GM18505 (cell line): ENCODE data around the gene ITGAD.

ENCODE experiments used
- ATAC-seq: cut with Tn5 transposase; IDR thresholded peaks from one replicate; pipeline ENCODE4 v1.9.1; 2021; ENCODE audit not compliant: unreplicated experiment
- POLR2A ChIP-seq: IDR thresholded peaks from 4 replicates; pipeline ENCODE4 v1.6.1; 2011; ENCODE audit warnings: borderline replicate concordance; ENCODE audit not compliant: insufficient read depth, insufficient read length; ENCODE audit errors: extremely low read depth

The ITGAD gene

GRCh38 chr16:31470615-31471014 is 77.5 kb downstream of the ITGAD start:
- ATAC-seq = no peak
- TF ChIP-seq POLR2A = no peak

- TF ChIP-seq POLR2A = no peak
- no peak for ATAC-seq
Observed at GRCh38 chr16:31471241-31471874, 78.2 kb downstream of the ITGAD start.

- no peak for TF ChIP-seq POLR2A
- ATAC-seq = no peak
Observed at GRCh38 chr16:31471875-31472708, 79.0 kb downstream of the ITGAD start, which contains the start of gene TGFB1I1. TSS of gene TGFB1I1 (plus strand) at chr16:31472152. CDS start at chr16:31472189, 37 bp downstream.

GRCh38 chr16:31472709-31473203 is 79.6 kb downstream of the ITGAD start:
- peak; percentile 56 for ATAC-seq
- TF ChIP-seq POLR2A = no peak

- no peak for TF ChIP-seq POLR2A
- no peak for ATAC-seq
Observed at GRCh38 chr16:31473264-31473984, 80.3 kb downstream of the ITGAD start.

GRCh38 chr16:31474173-31474714 is 81.1 kb downstream of the ITGAD start:
- no peak for ATAC-seq
- no peak for TF ChIP-seq POLR2A

- no peak for TF ChIP-seq POLR2A
- ATAC-seq = no peak
Observed at GRCh38 chr16:31474773-31475738, 81.9 kb downstream of the ITGAD start.

- no peak for ATAC-seq
Observed at GRCh38 chr16:31475946-31476302, 82.8 kb downstream of the ITGAD start.

More at GRCh38 chr16:31475946-31476302, 82.8 kb downstream of the ITGAD start:
- TF ChIP-seq POLR2A = no peak
